IPS-15b (cell line): ENCODE data around the gene SALL3.

Experiments
- H3K27me3 ChIP-seq: one replicate; pipeline ENCODE4 v1.6.1; 2013; ENCODE audit warnings: low read length; ENCODE audit not compliant: control insufficient read depth, insufficient read depth
- H3K36me3 ChIP-seq: one replicate; pipeline ENCODE4 v1.6.1; 2013; ENCODE audit warnings: low read length; ENCODE audit not compliant: control insufficient read depth, insufficient read depth
- H3K4me1 ChIP-seq: one replicate; pipeline ENCODE4 v1.6.1; 2013; ENCODE audit warnings: mild to moderate bottlenecking, low read length; ENCODE audit not compliant: control insufficient read depth, insufficient read depth
- H3K4me3 ChIP-seq: one replicate; pipeline ENCODE4 v1.5.1; 2013; ENCODE audit warnings: low read depth, low read length
- H3K9ac ChIP-seq: one replicate; pipeline ENCODE4 v1.6.1; 2013; ENCODE audit warnings: low read depth, mild to moderate bottlenecking, low read length
- H3K9me3 ChIP-seq: one replicate; pipeline ENCODE4 v1.6.1; 2013; ENCODE audit warnings: mild to moderate bottlenecking, low read length; ENCODE audit not compliant: control insufficient read depth, insufficient read depth

Gene SALL3

GRCh38 chr18:78965917-78966792, 13.5 kb upstream of the SALL3 start:
- no peaks in the 10 kb centered on the region for H3K4me1 ChIP-seq
- no peaks in the 10 kb centered on the region for H3K36me3 ChIP-seq
- H3K4me3 ChIP-seq: no peak overlapping the region
- no peak overlapping the region for H3K9ac ChIP-seq
- H3K27me3 ChIP-seq: peaks cover 15% of the 10 kb centered on the region
- H3K9me3 ChIP-seq: no peaks in the 10 kb centered on the region

- H3K4me1 ChIP-seq: no peaks in the 10 kb centered on the region
- H3K36me3 ChIP-seq: no peaks in the 10 kb centered on the region
- H3K27me3 ChIP-seq: peaks cover 21% of the 10 kb centered on the region
- no peak overlapping the region for H3K9ac ChIP-seq
- no peaks in the 10 kb centered on the region for H3K9me3 ChIP-seq
- no peak overlapping the region for H3K4me3 ChIP-seq
Measured at GRCh38 chr18:78966793-78967106, 12.9 kb upstream of the SALL3 start.

- no peak overlapping the region for H3K4me3 ChIP-seq
- peaks cover 31% of the 10 kb centered on the region for H3K27me3 ChIP-seq
- no peaks in the 10 kb centered on the region for H3K9me3 ChIP-seq
- H3K36me3 ChIP-seq: no peaks in the 10 kb centered on the region
- H3K4me1 ChIP-seq: no peaks in the 10 kb centered on the region
- no peak overlapping the region for H3K9ac ChIP-seq
Measured at GRCh38 chr18:78967692-78968091, 11.9 kb upstream of the SALL3 start.

GRCh38 chr18:78969574-78970315, 9.9 kb upstream of the SALL3 start:
- Histone ChIP-seq H3K4me1 (no peaks in the 10 kb centered on the region), H3K9me3 (no peaks in the 10 kb centered on the region), H3K4me3 (no peak overlapping the region), H3K36me3 (no peaks in the 10 kb centered on the region), H3K9ac (no peak overlapping the region), H3K27me3 (peaks cover 45% of the 10 kb centered on the region)

GRCh38 chr18:78970774-78971333, 8.8 kb upstream of the SALL3 start:
- H3K9ac ChIP-seq: no peak overlapping the region
- H3K36me3 ChIP-seq: no peaks in the 10 kb centered on the region
- H3K4me1 ChIP-seq: peaks cover 8% of the 10 kb centered on the region
- H3K4me3 ChIP-seq: no peak overlapping the region
- H3K27me3 ChIP-seq: peaks cover 57% of the 10 kb centered on the region
- H3K9me3 ChIP-seq: no peaks in the 10 kb centered on the region

- no peaks in the 10 kb centered on the region for H3K9me3 ChIP-seq
- peaks cover 8% of the 10 kb centered on the region for H3K4me1 ChIP-seq
- H3K4me3 ChIP-seq: no peak overlapping the region
- H3K27me3 ChIP-seq: peaks cover 65% of the 10 kb centered on the region
- no peaks in the 10 kb centered on the region for H3K36me3 ChIP-seq
- H3K9ac ChIP-seq: no peak overlapping the region
Measured at GRCh38 chr18:78971511-78972245, 7.9 kb upstream of the SALL3 start.

GRCh38 chr18:78972385-78972918, 7.2 kb upstream of the SALL3 start:
- H3K9ac ChIP-seq: no peak overlapping the region
- peaks cover 73% of the 10 kb centered on the region for H3K27me3 ChIP-seq
- H3K36me3 ChIP-seq: no peaks in the 10 kb centered on the region
- peaks cover 10% of the 10 kb centered on the region for H3K4me1 ChIP-seq
- H3K4me3 ChIP-seq: peak overlapping the region; percentile 37
- H3K9me3 ChIP-seq: no peaks in the 10 kb centered on the region

- peaks cover 11% of the 10 kb centered on the region for H3K4me1 ChIP-seq
- peak overlapping the region; percentile 37 for H3K4me3 ChIP-seq
- H3K36me3 ChIP-seq: no peaks in the 10 kb centered on the region
- no peaks in the 10 kb centered on the region for H3K9me3 ChIP-seq
- H3K9ac ChIP-seq: no peak overlapping the region
- peaks cover 76% of the 10 kb centered on the region for H3K27me3 ChIP-seq
Measured at GRCh38 chr18:78972930-78973331, 6.7 kb upstream of the SALL3 start.

- H3K36me3 ChIP-seq: no peaks in the 10 kb centered on the region
- H3K4me1 ChIP-seq: peaks cover 11% of the 10 kb centered on the region
- peak overlapping the region; percentile 37 for H3K4me3 ChIP-seq
- H3K9me3 ChIP-seq: no peaks in the 10 kb centered on the region
- H3K27me3 ChIP-seq: peaks cover 82% of the 10 kb centered on the region
- H3K9ac ChIP-seq: no peak overlapping the region
Measured at GRCh38 chr18:78973357-78974083, 6.1 kb upstream of the SALL3 start.

GRCh38 chr18:78974115-78974761, 5.4 kb upstream of the SALL3 start:
- Histone ChIP-seq H3K9ac (no peak overlapping the region), H3K27me3 (peaks cover 82% of the 10 kb centered on the region), H3K36me3 (no peaks in the 10 kb centered on the region), H3K9me3 (no peaks in the 10 kb centered on the region), H3K4me3 (peak overlapping the region; percentile 48), H3K4me1 (peaks cover 11% of the 10 kb centered on the region)
